Kidney (tissue), 14 donors: ENCODE results near the gene C11orf98. TPM values are rescaled to one million over a fixed set of nuclear protein-coding genes. Genes with fewer than 3 reads are reported as not detected.

ENCODE experiments used
- DNase-seq, 5 donors: peaks; one replicate each; pipeline ENCODE4 v3.0.0-alpha.2; 2013 to 2020
- FAIRE-seq: peaks from 2 replicates; lab custom pipeline; 2012; peaks lifted over from hg19 to GRCh38; lab: Jason Lieb, UNC
- H3K27ac ChIP-seq, 2 donors: one replicate each; pipeline ENCODE4 v1.7.0; 2013; ENCODE audit warnings: low read depth in 2 of 2, low read length in 2 of 2, inconsistent platforms in 1 of 2
- H3K27me3 ChIP-seq: one replicate; pipeline ENCODE4 v1.7.1; 2013; ENCODE audit warnings: low read length, inconsistent platforms; ENCODE audit not compliant: control insufficient read depth, insufficient read depth
- H3K36me3 ChIP-seq, 3 donors: one replicate each; pipeline versions ENCODE4 v1.7.0 to v1.7.1; 2013; ENCODE audit warnings: low read length in 3 of 3, control low read depth in 1 of 3, inconsistent platforms in 1 of 3; ENCODE audit not compliant: insufficient read depth in 3 of 3, control insufficient read depth in 2 of 3
- H3K4me1 ChIP-seq, 3 donors: one replicate each; pipeline versions ENCODE4 v1.7.0 to v1.7.1; 2013; ENCODE audit warnings: low read length in 3 of 3, inconsistent platforms in 1 of 3, low read depth in 1 of 3; ENCODE audit not compliant: control insufficient read depth in 2 of 3, insufficient read depth in 2 of 3
- H3K4me3 ChIP-seq, 3 donors: one replicate each; pipeline versions ENCODE4 v1.7.0 to v1.8.1; 2013; ENCODE audit warnings: low read length in 3 of 3, control low read depth in 1 of 3, inconsistent platforms in 1 of 3
- H3K9ac ChIP-seq, 3 donors: one replicate each; pipeline versions ENCODE4 v1.7.0 to v1.7.1; 2013; ENCODE audit warnings: low read length in 3 of 3, control low read depth in 1 of 3, inconsistent platforms in 1 of 3
- H3K9me3 ChIP-seq, 3 donors: one replicate each; pipeline versions ENCODE4 v1.7.0 to v1.7.1; 2013; ENCODE audit warnings: low read length in 3 of 3, control low read depth in 1 of 3, inconsistent platforms in 1 of 3; ENCODE audit not compliant: control insufficient read depth in 2 of 3, insufficient read depth in 1 of 3
- intact Hi-C: fragments of 100-400 bp; cut with DNase I; formaldehyde crosslinking; loops from one replicate; pipeline ENCODE4 v1.11.1; 2022
- polyA plus RNA-seq: library from polyadenylated mRNA; stranded (reverse); fragments of 350-450 nt; fragmentation: Illumina TruSeq; extraction: RNeasy Lipid Tissue Mini Kit (QIAGEN cat#74804); gene quantifications from one replicate; pipeline ENCODE4 v1.2.3, GENCODE V29; 2014; ENCODE audit warnings: low read depth, low replicate concordance; ENCODE audit not compliant: insufficient read depth
- total RNA-seq: library from RNA; stranded (reverse); fragmentation: NEBNext Ultra II Directional; extraction: Animal tissue kit (Norgen Biotek cat#: 25700); gene quantifications from one replicate; pipeline ENCODE4 v1.2.1, GENCODE V29; 2021
- TF ChIP-seq, protein P1 (sequence below): IDR thresholded peaks from 3 replicates; pipeline ENCODE4 v1.5.1; 2012; ENCODE audit warnings: mild to moderate bottlenecking, moderate library complexity, borderline replicate concordance; ENCODE audit not compliant: insufficient read depth; ENCODE audit errors: extremely low read depth
- donor health status: control.
- donor health status: control.
- donor health status: control.
- donor health status: control.
- donor health status: control.
- donor health status: DM: yes; HTN: yes; CAD: no.
- donor health status: Normal renal cell carcinoma (clear cell type).

The C11orf98 gene
- total and polyA plus RNA-seq, 2 donors from 2014 or later = 44.5 to 138 TPM

DNA sequence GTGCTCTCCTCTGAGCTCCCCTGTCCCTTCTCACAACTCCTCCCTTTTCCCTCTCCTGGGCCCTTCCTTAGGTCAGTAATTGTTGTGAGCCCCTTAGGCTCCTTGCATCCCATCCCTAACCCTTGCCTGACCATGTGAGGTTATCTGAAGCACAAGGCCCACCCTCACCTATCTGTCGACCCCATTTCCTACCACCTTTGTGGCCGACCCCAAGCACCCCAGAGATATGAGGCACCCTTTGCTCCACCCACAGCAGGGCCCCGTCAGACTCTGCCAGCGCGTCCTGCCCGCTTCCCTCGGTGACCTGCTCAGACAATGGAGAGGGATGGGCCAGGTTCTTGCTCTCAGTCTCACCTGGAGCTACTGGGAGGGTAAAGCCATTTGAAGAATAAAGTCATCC lies 43.8 kb upstream of the C11orf98 start:
- DNase-seq (peak in 2 of 5 donors; percentile 22 to 82), FAIRE-seq (no peak)
- H3K4me3 ChIP-seq = peak overlapping the region; percentile 87 to 91 (median 88)
- no peaks in the 10 kb centered on the region for H3K27me3 ChIP-seq
- H3K4me1 ChIP-seq = peaks cover 0 to 37% (median 30%) of the 10 kb centered on the region in 3 donors
- no peaks in the 10 kb centered on the region for H3K9me3 ChIP-seq
- H3K27ac ChIP-seq = peak overlapping the region; percentile 89 to 93
- intact Hi-C loops = no loop called here
- peak overlapping the region; percentile 83 to 98 (median 92) for H3K9ac ChIP-seq
- TF ChIP-seq, protein P1, sequence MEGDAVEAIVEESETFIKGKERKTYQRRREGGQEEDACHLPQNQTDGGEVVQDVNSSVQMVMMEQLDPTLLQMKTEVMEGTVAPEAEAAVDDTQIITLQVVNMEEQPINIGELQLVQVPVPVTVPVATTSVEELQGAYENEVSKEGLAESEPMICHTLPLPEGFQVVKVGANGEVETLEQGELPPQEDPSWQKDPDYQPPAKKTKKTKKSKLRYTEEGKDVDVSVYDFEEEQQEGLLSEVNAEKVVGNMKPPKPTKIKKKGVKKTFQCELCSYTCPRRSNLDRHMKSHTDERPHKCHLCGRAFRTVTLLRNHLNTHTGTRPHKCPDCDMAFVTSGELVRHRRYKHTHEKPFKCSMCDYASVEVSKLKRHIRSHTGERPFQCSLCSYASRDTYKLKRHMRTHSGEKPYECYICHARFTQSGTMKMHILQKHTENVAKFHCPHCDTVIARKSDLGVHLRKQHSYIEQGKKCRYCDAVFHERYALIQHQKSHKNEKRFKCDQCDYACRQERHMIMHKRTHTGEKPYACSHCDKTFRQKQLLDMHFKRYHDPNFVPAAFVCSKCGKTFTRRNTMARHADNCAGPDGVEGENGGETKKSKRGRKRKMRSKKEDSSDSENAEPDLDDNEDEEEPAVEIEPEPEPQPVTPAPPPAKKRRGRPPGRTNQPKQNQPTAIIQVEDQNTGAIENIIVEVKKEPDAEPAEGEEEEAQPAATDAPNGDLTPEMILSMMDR = no peak
- peaks cover 3 to 21% (median 6%) of the 10 kb centered on the region in 3 donors for H3K36me3 ChIP-seq

GRCh38 chr11:62708392-62708791 lies 43.4 kb upstream of the C11orf98 start:
- Histone ChIP-seq H3K27me3 (no peaks in the 10 kb centered on the region), H3K9ac (peak overlapping the region; percentile 51 to 98 (median 83)), H3K36me3 (peaks cover 0 to 17% (median 2%) of the 10 kb centered on the region in 3 donors), H3K4me1 (peaks cover 0 to 33% (median 30%) of the 10 kb centered on the region in 3 donors), H3K27ac (peak overlapping the region; percentile 32 to 89), H3K9me3 (no peaks in the 10 kb centered on the region), H3K4me3 (peak overlapping the region; percentile 87 to 91 (median 88))
- DNase-seq (peak in 2 of 5 donors; percentile 8 to 66), FAIRE-seq (no peak)
- TF ChIP-seq, protein P1 = no peak
- intact Hi-C loops = no loop called here

DNA sequence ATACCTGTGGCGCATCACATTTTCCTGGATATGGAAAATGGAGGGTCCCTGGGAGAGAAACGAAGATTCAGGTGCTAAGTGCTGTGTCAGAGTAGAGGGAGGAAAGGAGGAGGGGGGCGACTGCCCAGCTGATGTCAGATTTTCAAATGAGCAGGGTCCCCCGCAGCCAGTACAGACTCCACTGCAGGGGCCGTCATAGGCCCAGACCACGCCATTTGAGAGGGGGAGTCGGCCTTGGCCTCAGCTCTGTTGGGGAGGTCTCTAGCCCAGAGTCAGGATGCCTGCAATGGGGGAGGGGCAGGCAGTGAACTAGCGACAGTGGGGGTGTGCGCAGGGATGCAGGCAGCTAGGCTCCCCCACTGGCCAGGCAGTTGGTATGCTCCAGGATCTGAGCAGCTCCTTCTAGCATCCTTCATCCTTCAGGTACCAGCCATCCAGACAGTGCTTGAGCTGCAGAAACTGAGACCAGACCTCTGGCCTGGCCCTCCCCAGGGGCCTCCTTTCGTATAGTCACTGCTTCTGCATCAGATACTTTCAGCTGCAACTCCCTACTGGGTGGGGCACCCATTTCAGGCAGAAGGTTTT lies 42.4 kb upstream of the C11orf98 start, which contains the start of the genes BSCL2 and GNG3:
Gene BSCL2 (minus strand): TSS at position 148 of the 585 bp plus-strand sequence. CDS start 229 bp downstream, outside the sequence.
Gene GNG3 (plus strand): TSS at position 400 of the 585 bp plus-strand sequence. CDS start 620 bp downstream, outside the sequence.
- H3K27ac ChIP-seq = peak within 1 kb of the TSS; percentile 93 to 94
- peaks cover 0 to 30% (median 29%) of the 10 kb centered on the region in 3 donors for H3K4me1 ChIP-seq
- no peaks in the 10 kb centered on the region for H3K9me3 ChIP-seq
- no peak for FAIRE-seq
- H3K4me3 ChIP-seq = peak within 1 kb of the TSS; percentile 87 to 91 (median 88)
- intact Hi-C loops = no loop called here
- H3K36me3 ChIP-seq = peaks cover 0 to 9% (median 2%) of the 10 kb centered on the region in 3 donors
- peak within 1 kb of the TSS in 2 of 3 donors; percentile 79 to 98 for H3K9ac ChIP-seq
- H3K27me3 ChIP-seq = no peaks in the 10 kb centered on the region
- peak in 4 of 5 donors; percentile 95 to 97 (median 95) for DNase-seq
- TF ChIP-seq, protein P1 = no peak
